GM19324 (cell line): ENCODE measurements around the gene HID1.

Experiments used
- ATAC-seq: cut with Tn5 transposase; IDR thresholded peaks from one replicate; pipeline ENCODE4 v1.9.1; 2021; ENCODE audit warnings: mild to moderate bottlenecking, moderate library complexity; ENCODE audit not compliant: unreplicated experiment, low FRiP score

The HID1 gene

DNA sequence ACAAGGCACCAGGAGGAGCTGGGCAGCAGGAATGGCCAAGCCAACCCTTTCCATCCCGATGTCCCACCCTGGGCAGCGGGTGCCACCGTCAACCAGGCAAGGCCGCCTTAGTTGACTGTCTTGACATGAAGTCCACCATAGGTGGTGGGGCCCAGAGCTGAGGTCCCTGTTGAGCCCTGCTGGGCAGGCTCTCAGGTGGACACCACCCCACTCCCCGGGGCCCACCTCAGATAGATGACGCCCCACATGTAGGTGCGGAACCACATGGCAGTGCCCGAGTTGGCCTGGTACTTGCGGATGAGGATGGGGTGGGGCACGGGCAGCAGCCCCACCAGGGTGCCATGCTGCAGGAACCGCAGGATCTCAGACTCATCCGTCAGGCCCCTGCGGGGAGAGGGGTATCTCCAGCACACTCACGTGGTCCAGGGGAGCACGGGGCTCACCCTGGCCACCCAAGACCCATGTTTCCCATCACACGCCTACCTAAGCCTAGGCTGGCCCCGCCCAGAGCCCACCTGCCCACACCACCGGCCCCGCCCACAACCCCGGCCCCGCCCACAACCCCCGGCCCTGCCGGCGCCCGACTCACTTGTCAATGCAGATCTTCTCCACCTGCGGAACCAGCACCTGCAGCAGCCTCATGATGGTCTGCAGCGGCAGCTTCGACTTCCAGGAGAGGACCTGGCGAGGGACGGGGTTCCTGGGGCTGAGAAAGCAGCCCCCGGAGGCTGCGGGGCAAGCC, 20.7 kb downstream of the HID1 start:
- ATAC-seq = no peak

DNA sequence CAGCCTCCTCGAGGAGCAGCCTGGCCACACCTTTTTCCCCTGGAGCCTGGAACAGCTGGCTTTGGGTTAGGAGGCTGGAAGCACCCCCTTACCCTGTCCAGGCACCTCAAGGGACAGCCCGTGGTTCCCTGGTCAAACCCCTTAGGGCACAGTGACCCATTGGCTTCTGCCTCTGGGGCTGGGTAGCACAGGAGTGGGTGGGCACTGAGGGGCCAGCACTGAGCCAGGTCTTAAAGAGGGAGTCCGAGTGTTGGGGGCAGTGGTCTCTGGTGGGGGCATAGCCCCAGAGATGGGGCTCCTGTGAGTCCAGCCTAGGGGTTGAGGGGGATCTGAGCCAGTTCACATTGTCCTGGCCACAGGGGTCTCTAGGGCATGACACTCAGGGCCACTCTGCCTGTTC, 21.5 kb downstream of the HID1 start:
- ATAC-seq = no peak

DNA sequence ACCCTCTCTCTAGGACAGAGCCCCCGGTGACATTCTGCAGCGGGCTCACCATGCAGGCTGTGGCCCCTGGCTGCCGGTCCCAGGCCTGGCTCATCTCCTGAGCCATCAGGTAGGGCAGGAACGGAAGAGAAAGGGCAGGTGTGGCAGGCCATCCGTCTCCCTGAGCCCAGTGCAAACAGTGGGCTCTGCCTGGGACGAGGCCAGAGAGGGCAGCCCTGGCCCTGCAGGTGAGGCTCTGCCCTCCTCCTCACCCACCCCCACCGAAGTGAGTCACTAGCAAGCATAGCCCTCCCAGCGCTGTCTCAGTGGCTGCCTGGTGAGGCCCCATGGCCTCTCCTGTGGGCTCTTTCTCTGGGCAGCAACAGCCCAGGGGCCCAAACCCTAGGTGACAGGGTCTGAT, 22.4 kb downstream of the HID1 start:
- no peak for ATAC-seq

DNA sequence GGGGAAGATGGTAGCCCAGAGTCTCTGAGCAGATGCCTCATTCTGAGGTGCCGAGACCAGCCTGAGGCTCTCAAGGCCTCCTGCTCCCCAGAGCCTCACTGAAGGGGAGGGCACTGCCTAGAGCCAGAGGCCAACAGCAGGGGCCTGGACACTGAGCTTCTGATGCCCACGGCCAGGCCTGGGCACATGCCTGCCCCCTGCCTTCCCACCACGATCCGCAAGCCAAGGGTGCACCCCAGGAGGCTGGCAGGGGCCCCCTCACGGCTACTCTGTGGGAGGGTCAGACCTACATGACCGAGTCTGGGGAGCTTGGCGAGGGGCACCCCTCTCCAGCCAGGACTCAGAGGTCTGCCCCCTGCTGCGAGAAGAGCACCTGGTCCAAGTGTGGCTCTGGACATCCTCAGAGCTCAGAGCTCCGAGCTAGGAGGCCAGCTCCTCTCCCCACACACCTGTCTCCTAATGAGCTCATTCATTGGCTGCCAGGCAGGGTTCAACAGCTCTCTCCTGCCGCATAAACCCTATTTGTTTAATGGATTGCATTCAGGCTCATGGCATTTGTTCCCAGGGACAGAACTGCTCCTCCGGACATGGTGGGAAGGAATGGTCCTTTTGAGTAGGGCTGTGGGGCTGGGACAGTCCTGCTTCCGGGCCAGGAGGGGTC, 23.0 kb downstream of the HID1 start:
- no peak for ATAC-seq

DNA sequence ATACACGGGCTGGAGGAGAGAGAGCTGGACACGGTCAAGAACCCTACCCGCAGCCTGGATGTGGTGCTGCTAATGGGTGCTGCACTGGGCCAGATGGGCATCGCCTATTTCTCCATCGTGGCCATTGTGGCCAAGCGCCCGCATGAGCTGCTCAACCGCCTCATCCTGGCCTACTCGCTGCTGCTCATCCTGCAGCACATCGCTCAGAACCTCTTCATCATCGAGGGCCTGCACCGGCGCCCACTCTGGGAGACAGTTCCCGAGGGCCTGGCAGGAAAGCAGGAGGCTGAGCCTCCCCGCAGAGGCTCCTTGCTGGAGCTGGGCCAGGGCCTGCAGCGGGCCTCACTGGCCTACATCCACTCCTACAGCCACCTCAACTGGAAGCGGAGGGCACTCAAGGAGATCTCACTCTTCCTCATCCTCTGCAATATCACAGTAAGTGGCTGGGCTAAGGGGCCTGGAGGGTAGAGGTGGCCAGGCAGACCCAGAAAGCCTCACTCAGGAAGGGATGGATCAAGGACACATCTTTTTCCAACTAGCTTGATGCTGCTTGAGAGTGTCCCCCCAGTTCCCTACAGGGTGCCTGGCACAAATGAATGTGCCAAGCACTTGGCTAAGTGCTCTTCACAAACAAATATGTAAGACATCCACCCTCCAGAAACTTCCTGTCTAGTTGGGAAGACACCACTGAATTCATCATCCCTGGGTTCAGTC, 25.4 kb downstream of the HID1 start:
- no peak for ATAC-seq

DNA sequence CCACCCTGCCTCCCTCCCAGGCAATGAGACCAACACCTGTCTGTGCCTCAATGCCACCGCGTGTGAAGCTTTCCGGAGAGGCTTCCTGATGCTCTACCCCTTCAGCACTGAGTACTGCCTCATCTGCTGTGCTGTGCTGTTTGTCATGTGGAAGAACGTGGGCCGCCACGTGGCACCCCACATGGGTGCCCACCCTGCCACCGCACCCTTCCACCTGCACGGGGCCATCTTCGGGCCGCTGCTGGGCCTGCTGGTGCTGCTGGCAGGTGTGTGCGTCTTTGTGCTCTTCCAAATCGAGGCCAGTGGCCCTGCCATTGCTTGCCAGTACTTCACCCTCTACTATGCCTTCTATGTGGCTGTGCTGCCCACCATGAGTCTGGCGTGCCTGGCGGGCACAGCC, 25.9 kb downstream of the HID1 start:
- ATAC-seq = no peak

DNA sequence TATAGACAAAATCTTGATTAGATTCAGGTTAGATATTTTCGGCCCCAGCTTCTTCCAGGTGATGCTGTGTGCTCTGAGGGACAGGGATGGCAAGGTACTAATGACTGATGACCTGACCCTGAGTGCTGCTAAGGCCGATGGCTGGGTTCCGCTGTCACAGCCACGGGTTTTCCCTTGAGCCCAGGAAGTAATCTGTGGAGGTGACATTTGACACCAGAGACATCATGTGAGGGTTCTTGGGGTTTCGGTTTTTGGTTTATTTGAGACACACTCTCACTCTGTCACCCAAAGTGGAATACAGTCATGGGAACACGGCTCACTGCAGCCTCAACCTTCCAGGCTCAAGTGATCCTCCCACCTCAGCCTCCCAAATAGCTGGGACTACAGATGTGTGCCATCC, 27.0 kb downstream of the HID1 start:
- no peak for ATAC-seq

DNA sequence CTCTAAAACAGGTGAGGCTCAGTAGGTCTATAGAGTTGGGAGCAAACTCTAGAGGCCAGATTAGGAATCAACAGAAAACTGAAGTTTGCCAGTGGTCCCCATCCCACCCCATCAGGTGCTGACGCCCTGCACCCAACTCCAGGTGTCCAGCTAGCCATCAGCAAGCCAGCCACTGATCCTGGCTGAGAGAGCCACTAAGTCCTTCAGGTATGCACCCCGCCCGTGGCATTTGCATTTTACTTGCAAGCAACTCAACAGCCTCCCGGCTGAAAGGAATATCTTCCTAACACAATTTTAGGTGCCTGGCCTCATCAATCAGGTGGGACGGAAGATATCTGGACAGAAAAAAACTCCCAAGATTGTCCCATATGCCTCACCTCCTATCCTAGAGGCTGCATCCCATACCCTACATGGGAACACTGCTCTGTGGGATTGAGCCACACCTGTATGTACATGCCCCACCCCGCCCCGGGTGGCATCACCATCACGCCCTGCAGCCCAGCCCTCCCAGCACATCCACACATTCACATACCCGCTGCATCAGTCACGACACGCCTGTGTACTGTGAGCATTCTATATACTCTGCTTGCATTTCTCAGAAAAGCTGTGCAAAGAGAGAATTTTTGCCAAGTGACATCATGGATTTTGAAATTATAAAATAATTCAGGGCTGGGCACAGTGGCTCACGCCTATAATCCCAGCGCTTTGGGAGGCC, 28.6 kb downstream of the HID1 start:
- no peak for ATAC-seq

DNA sequence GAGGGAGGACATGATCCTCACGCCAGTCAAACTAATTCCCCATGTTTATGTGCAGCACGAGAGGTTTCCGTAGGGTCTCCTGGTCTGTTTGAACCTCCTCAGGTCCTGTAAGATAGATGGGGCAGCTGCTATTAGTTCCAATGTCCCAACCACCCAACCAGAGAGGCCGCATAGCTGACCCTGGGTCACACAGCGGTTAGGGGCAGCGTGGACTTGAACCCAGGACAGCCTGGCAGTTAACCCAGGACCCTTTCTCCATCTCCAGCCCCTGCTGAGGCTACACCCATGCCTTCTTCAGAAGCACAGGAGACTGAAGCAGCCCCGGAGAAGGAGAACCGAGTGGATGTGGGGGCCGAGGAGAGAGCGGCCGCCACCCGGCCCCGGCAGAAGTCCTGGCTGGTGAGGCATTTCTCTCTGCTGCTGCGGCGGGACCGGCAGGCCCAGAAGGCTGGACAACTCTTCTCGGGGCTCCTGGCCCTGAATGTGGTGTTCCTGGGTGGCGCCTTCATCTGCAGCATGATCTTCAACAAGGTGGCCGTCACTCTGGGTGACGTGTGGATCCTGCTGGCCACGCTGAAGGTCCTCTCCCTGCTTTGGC, 31.3 kb downstream of the HID1 start:
- no peak for ATAC-seq

DNA sequence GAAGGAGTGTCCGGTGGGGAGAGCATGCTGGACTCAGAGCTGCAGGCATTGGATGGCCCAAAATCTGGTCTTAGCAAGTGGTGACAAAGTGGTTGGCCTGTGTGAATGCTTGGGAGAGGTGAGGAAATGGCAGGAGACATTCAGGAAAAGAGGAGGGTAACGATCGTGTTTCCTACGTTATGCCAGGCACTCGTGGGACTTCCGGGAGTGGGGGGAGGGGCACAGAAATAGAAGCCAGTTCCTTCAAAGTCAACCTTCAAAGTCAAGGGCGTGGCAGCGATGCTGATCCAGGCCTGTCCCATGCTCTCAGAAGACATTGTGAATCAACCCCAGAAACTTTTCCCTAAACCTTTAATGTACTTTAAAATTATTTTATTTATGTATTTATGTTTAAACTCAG, 33.0 kb downstream of the HID1 start:
- no peak for ATAC-seq

DNA sequence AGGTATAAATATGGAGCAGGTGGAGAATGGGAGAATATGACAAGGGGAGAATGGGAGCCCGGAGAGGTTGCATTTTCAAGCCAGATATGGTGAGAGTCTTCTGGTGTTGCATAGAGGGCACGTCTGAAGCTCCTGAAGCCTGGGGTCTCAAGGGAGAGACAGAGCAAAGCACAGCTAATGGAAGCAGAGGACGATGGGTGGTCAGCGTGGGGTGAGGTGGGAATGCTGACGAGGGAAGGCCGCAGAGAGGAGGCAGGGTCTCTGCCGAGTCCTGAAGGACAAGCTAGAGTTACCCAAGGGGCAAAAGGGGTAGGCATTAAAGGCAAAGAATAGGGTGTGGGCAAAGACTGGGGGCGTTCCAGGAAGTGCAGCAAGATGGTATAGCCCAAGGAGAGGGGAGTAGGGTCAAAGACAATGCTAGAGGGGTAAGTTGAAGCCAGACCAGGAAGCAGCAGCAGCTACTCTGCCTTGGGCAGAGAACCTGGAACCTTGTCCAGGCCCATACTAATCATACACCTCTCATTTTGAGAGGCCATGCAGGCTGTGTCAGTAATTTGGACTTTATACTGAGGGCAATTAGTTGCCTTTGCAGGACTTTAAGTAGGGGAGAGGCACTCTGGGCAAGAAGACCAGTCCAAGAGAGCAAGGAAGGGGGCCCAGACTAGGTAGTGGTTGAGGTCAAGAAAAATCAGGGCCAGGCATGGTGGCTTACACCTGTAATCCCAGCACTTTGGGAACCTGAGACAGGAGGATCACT, 34.2 kb downstream of the HID1 start:
- no peak for ATAC-seq

DNA sequence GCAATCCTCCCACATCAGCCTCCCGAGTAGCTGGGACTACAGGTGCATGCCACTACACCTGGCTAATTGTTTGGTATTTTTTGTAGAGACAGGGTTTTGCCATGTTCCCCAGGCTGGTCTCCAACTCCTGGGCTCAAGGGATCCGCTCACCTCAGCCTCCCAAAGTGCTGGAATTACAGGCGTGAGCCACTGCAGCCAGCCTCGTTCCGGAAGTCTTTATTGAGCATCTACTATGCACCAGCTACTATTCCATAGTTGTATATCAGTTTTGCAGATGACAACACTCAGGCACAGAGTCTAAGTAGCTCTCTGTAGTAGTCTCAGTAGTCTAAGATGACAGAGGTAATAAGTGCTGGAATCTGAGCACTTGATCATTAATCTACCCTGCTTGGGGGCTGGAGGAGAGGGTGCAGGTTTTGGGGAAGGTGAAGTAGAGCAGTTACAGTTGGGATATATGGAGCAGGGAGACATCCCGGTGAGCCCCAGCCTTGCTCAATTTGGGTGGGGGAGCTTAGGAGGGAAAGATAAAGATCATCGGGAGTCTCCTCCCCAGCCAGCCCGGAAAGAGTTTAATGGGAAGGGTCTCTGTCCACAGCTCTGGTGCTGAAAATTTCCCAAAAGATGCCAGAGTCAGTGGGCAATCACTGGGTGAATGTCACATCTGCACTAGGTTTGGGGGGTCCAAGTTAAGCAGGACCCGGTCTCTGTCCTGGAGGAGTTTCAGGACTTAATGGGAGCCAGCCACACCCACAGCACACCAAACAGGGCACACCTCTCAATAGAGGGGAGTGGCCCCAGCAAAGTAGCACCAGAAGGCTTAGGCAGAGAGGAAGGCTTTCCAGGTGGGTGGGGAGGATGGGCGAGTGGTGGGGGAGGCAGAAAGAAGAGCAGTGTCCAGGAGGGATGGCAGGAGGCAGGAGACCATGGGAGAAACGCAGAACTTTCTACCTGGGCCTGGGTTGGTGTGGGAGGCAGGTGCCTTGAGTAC, 35.2 kb downstream of the HID1 start:
- ATAC-seq = no peak

DNA sequence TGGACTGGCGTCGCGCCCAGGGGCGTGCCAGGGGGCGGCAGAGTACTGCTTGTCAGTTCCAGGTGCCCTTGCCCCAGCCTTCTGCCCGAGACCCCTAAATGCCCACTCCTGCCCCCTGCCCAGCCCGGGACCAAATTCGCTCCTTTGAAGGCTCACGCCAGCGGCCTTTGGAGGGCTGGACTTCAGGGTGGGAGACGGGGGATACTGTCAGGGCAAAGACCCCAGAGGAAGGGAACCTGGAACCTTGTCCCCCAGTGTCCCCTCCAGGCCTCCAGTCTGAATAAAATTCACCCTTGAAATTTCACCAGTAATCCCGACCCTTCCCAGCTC, 36.1 kb downstream of the HID1 start:
- no peak for ATAC-seq

DNA sequence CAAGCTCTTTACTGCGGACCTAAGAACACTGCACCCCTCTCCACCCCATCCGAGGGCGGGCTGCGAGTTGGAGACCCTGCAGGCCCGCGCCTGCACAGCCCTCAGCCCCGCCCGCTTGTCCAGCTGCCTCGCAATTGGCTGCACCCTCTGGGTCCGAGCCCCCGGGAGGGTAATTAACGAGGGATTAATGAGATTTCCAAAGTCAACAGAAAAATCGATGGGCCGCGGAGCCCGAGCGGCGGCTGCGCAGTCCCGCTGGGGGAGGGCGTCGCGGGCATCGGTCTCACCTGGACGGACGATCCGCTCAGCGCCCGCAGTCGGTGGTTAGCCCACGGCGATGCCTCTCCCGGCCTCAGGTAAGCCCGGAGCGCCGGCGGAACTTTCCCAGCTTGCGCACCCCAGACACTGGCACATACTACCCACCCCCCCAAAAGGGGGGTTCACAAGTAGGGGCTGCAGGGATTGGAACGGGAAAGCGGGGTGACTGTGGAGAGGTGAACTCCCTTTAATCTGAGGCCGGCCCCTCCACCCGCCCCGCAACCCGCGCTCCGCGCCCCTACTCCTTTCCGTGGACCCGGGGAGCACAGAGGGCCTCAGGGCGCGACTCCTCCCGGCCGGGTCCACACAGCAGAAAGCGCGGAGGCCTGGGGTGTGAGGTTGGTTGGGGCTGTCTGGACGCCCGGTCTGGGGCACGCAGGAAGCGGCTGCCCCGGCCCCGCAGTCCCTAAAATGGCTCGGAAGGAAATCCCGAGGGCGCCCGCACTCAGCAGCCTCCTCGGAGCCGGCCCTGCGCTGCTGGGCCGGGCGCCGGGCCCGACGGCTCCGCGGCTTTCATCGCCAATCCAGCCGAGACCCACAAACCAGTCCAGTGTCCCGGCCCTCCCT, 36.7 kb downstream of the HID1 start, which contains the start of gene OTOP3:
OTOP3 (plus strand) TSS at position 314 of the 885 bp plus-strand sequence; CDS start at position 338, 24 bp downstream.
- ATAC-seq = no peak

DNA sequence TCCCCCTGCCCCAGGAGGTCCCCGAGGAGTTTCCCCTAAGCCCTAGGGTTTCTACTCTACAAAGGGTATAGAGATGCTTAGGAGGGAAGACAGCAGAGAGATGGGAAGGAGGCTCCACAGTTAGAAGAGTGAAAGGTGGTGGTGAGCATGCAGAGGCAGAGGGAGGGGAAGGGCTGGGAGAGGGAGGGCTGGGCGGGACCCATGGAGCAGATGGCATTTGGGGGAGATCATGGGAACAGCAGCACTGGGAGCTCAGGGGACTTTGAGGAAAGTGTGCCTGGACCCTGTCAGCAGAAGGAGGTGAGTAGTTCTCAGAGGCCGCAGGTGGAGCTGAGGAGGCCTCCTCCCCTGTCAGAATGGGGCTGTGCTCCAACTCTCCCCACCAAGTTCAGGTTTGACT, 37.5 kb downstream of the HID1 start:
- no peak for ATAC-seq

DNA sequence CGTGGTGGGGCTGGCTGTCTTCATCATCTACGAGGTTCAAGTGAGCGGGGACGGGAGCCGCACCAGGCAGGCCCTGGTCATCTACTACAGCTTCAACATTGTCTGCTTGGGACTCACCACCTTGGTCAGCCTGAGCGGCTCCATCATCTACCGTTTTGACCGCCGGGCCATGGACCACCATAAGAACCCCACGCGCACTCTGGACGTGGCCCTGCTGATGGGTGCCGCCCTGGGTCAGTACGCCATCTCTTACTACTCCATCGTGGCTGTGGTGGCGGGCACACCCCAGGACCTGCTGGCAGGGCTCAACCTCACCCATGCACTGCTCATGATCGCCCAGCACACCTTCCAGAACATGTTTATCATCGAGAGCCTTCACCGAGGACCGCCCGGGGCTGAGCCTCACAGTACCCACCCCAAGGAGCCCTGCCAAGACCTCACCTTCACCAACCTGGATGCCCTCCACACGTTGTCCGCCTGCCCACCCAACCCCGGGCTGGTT, 42.0 kb downstream of the HID1 start:
- no peak for ATAC-seq

DNA sequence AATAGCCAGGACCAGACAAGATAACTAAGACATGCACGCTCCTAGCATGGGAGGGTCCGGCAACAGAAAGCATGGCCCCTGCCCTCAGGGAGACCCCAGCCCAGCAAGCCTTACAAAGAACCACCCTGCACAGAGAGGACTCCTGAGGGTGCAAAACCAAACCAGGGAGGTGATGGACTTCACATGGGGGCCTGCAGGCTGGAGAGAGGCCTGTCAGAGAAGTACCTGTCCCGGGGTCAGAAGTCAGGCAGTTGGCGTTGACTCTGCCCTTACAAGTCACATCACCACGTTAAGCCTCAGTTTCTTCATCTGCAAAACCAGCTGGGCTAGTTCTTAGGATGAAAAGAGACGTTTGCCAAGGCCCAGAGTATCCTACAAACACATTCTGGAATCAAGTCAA, 43.8 kb downstream of the HID1 start:
- ATAC-seq = no peak

DNA sequence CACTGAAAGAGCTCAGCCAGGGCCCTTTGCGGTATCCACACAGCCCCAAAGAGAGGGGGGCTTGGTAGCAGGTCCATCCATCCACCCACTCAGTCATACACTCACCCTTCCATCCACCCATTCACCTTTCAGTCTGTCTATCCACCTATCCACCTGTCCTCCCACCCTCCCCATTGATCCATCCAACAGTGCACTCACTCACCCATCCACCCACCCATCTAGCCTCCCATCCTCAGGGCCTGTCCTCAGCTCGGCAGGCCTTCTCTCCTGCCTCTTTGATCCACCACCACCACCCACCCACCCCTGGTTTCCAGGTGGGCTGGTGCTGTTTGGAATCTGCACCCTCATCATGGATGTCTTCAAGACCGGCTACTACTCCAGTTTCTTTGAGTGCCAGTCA, 47.3 kb downstream of the HID1 start:
- no peak for ATAC-seq
